Endothelial cell of umbilical vein (primary cell): ENCODE data around the gene ACOX3. TPM values are rescaled to one million over a fixed set of nuclear protein-coding genes. Genes with fewer than 3 reads are reported as not detected.

Experiments used
- BruUV-seq: library from RNA; stranded (reverse); fragments of 400-500 nt; replicated peaks from 2 replicates; lab custom pipeline; 2021; lab: Mats Ljungman, UMichigan
- CTCF ChIA-PET: fragments of 300-600, 350-600 bp; sonication (Branson Sonifier 250); formaldehyde crosslinking; loops from one replicate; lab custom pipeline; 2021; ENCODE audit warnings: antibody characterized with exemption, inconsistent platforms; lab: Charles Lee
- POLR2A ChIA-PET: fragments of 300-600, 350-600 bp; sonication (Branson Sonifier 250); formaldehyde crosslinking; loops from one replicate; lab custom pipeline; 2021; ENCODE audit warnings: antibody characterized with exemption, inconsistent platforms; lab: Charles Lee
- DNase-seq: peaks from one replicate; pipeline ENCODE4 v3.0.0-alpha.2; 2011; ENCODE audit warnings: low read depth, low spot score
- FAIRE-seq: peaks from 2 replicates; lab custom pipeline; 2011; peaks lifted over from hg19 to GRCh38; lab: Jason Lieb, UNC
- H2AFZ ChIP-seq: 2 replicates; pipeline ENCODE4 v1.6.0; 2012; ENCODE audit warnings: low read depth, low read length, control low read depth, inconsistent platforms
- H3K27ac ChIP-seq: 2 replicates; pipeline ENCODE4 v1.5.1; 2011; ENCODE audit warnings: low read depth, mild to moderate bottlenecking, control low read depth, low read length, moderate library complexity; ENCODE audit not compliant: insufficient read depth
- H3K27me3 ChIP-seq, 2 experiments: 2 replicates each; pipeline versions ENCODE4 v1.6.0 to v1.6.1; 2011; ENCODE audit warnings: low read length in 2 of 2, mixed read lengths in 1 of 2; ENCODE audit not compliant: control insufficient read depth in 2 of 2, insufficient read depth in 2 of 2
- H3K36me3 ChIP-seq, 2 experiments: 2 replicates in 1 of 2; 3 replicates in 1 of 2; pipeline ENCODE4 v1.5.1; 2011; ENCODE audit warnings: low read length in 2 of 2, mild to moderate bottlenecking in 1 of 2, moderate library complexity in 1 of 2; ENCODE audit not compliant: control insufficient read depth in 2 of 2, insufficient read depth in 2 of 2; ENCODE audit errors: extremely low read depth in 1 of 2
- H3K4me1 ChIP-seq: 3 replicates; pipeline ENCODE4 v1.5.1; 2011; ENCODE audit warnings: mild to moderate bottlenecking, low read length; ENCODE audit not compliant: control insufficient read depth, insufficient read depth; ENCODE audit errors: extremely low read depth
- H3K4me2 ChIP-seq: 2 replicates; pipeline ENCODE4 v1.6.1; 2011; ENCODE audit warnings: low read length, control low read depth, mixed read lengths; ENCODE audit not compliant: insufficient read depth
- H3K4me3 ChIP-seq, 3 experiments: fragments of 200-600 bp in 1 of 3; sonication (generic), shearing (Covaris generic) in 1 of 3; replicated peaks in 1 of 3; 2 replicates each; pipeline ENCODE4 v1.5.1; 2011 to 2016; ENCODE audit warnings: control low read depth in 3 of 3, low read length in 3 of 3, mild to moderate bottlenecking in 2 of 3, inconsistent platforms in 1 of 3, low read depth in 1 of 3, moderate library complexity in 1 of 3; ENCODE audit not compliant: insufficient read depth in 1 of 3
- H3K79me2 ChIP-seq: 2 replicates; pipeline ENCODE4 v1.6.0; 2012; ENCODE audit warnings: low read length, inconsistent platforms; ENCODE audit not compliant: control insufficient read depth, insufficient read depth
- H3K9ac ChIP-seq: replicated peaks from 2 replicates; pipeline ENCODE3; 2011; ENCODE audit warnings: low read length, control low read depth; ENCODE audit not compliant: insufficient read depth; ENCODE audit errors: extremely low read depth
- H3K9me1 ChIP-seq: replicated peaks from 3 replicates; pipeline ENCODE4 v1.6.0; 2011; ENCODE audit warnings: mild to moderate bottlenecking, low read length; ENCODE audit not compliant: control insufficient read depth, insufficient read depth; ENCODE audit errors: extremely low read depth
- H3K9me3 ChIP-seq: replicated peaks from 2 replicates; pipeline ENCODE4 v1.5.1; 2012; ENCODE audit warnings: low read length, inconsistent platforms; ENCODE audit not compliant: control insufficient read depth, insufficient read depth
- H4K20me1 ChIP-seq: replicated peaks from 2 replicates; pipeline ENCODE3; 2011; ENCODE audit warnings: mild to moderate bottlenecking, low read length; ENCODE audit not compliant: control insufficient read depth, insufficient read depth; ENCODE audit errors: extremely low read depth
- CTCF ChIP-seq, 2 donors: IDR thresholded peaks; 1 replicate in 1 of 2; 2 replicates in 1 of 2; pipeline ENCODE4 v1.5.1; 2011; ENCODE audit warnings: low read length in 2 of 2, mild to moderate bottlenecking in 2 of 2, moderate library complexity in 2 of 2, control low read depth in 1 of 2, inconsistent platforms in 1 of 2, low read depth in 1 of 2; ENCODE audit not compliant: insufficient read depth in 1 of 2; ENCODE audit errors: extremely low read depth in 1 of 2
- EZH2 ChIP-seq: IDR thresholded peaks from 2 replicates; pipeline ENCODE4 v1.6.1; 2012; ENCODE audit warnings: borderline replicate concordance, low read depth, mild to moderate bottlenecking, moderate library complexity, low read length, inconsistent platforms; ENCODE audit not compliant: severe bottlenecking
- FOS ChIP-seq: IDR thresholded peaks from 2 replicates; pipeline ENCODE4 v1.6.1; 2011; ENCODE audit warnings: mild to moderate bottlenecking, low read length, moderate library complexity, borderline replicate concordance; ENCODE audit not compliant: insufficient read depth
- GATA2 ChIP-seq: IDR thresholded peaks from 2 replicates; pipeline ENCODE4 v1.7.0; 2011; ENCODE audit warnings: low read depth, mild to moderate bottlenecking, moderate library complexity, mixed read lengths, low read length; ENCODE audit not compliant: insufficient read length, insufficient read depth
- JUN ChIP-seq: IDR thresholded peaks from 2 replicates; pipeline ENCODE4 v1.6.1; 2011; ENCODE audit warnings: borderline replicate concordance, low read depth; ENCODE audit not compliant: insufficient read length, insufficient read depth
- MAX ChIP-seq: IDR thresholded peaks from 2 replicates; pipeline ENCODE4 v1.6.1; 2011; ENCODE audit not compliant: insufficient read depth, insufficient read length
- MYC ChIP-seq: IDR thresholded peaks from one replicate; pipeline ENCODE4 v1.6.1; 2011; ENCODE audit warnings: mild to moderate bottlenecking, low read depth, low read length
- POLR2A ChIP-seq: IDR thresholded peaks from 2 replicates; pipeline ENCODE4 v1.6.1; 2012; ENCODE audit warnings: low read depth, mild to moderate bottlenecking, control low read depth, low read length
- POLR2AphosphoS5 ChIP-seq: IDR thresholded peaks from 2 replicates; pipeline ENCODE4 v1.6.1; 2012; ENCODE audit warnings: low read depth, mild to moderate bottlenecking, control low read depth, low read length, moderate library complexity; ENCODE audit not compliant: insufficient read depth
- dilution Hi-C: fragments of 300-500 bp; cut with MboI; formaldehyde crosslinking; loops from one replicate; pipeline ENCODE4 v1.15.0; 2019; ENCODE audit warnings: low sequenced_read_pairs; ENCODE audit not compliant: extremely low pct_ligation_motif_present
- intact Hi-C: fragments of 100-400 bp; cut with micrococcal nuclease; formaldehyde crosslinking; loops from one replicate; pipeline ENCODE4 v1.10.0; 2022
- polyA plus RNA-seq, 4 experiments: library from polyadenylated mRNA; depleted of rRNA in 3 of 4; stranded (reverse) in 3 of 4; unstranded in 1 of 4; fragments of >200 nt; gene quantifications; 2 replicates each; pipeline versions ENCODE4 v1.2.1 to v1.2.3, GENCODE V29; 2011 to 2012; ENCODE audit warnings: missing spikeins in 1 of 4
- total RNA-seq: library from RNA; stranded (reverse); gene quantifications from 2 replicates; pipeline ENCODE4 v1.2.3, GENCODE V29; 2021

Gene ACOX3
- total and polyA plus RNA-seq, 2 donors (not counting 3 experiments of a cell fraction or from before 2014, with no cell fraction given) = 13.0 to 26.3 TPM

- H3K27ac ChIP-seq = no peak overlapping the region
- ChIA-PET POLR2A (no interaction called here), CTCF (interaction anchor here (0.9 to 1.3 kb wide), 2 partner anchors 62 to 74 kb away, joined by 3 to 4 read pairs; no protein-coding TSS in a partner anchor)
- no peaks in the 10 kb centered on the region for H3K4me1 ChIP-seq
- BruUV-seq = no TSS peak
- H3K36me3 ChIP-seq = no peaks in the 10 kb centered on the region
- H3K4me3 ChIP-seq = no peak overlapping the region
- H3K79me2 ChIP-seq = no peaks in the 10 kb centered on the region
- no peaks in the 10 kb centered on the region for H3K9me3 ChIP-seq
- no peaks in the 10 kb centered on the region for H3K9me1 ChIP-seq
- TF ChIP-seq EZH2 (no peak), POLR2AphosphoS5 (no peak), FOS (no peak), JUN (no peak), MYC (no peak), MAX (no peak), POLR2A (no peak), GATA2 (no peak), CTCF (IDR thresholded peaks at IDR 0.05; ENCODE audit: extremely low read depth in 1 of 2, insufficient read depth in 1 of 2, low read depth in 1 of 2, low read length in 2 of 2) (no peak)
- no peaks in the 10 kb centered on the region for H4K20me1 ChIP-seq
- no peak overlapping the region for H3K4me2 ChIP-seq
- FAIRE-seq (no peak), DNase-seq (no peak)
- dilution Hi-C loops (no loop called here), intact Hi-C loops (no loop called here)
- H3K27me3 ChIP-seq = peaks cover 3 to 9% of the 10 kb centered on the region in 2 experiments
- no peak overlapping the region for H2AFZ ChIP-seq
- no peak overlapping the region for H3K9ac ChIP-seq
Measured at GRCh38 chr4:8340781-8341241, 99.7 kb downstream of the ACOX3 start.
